Liver (tissue), 3 donors: Measurements from ENCODE around the gene COL15A1.

Experiments
- ATF3 ChIP-seq: IDR thresholded peaks from 2 replicates; pipeline ENCODE4 v1.6.1; 2016; ENCODE audit warnings: antibody characterized with exemption
- CTCF ChIP-seq: fragments of 150-350 bp; IDR thresholded peaks from 2 replicates; pipeline ENCODE4 v1.5.1; 2017; ENCODE audit warnings: improper control_type of control experiment, low read depth, low read length; ENCODE audit not compliant: missing input control
- GABPA ChIP-seq, 2 donors: IDR thresholded peaks in 1 of 2; conservative IDR thresholded peaks in 1 of 2; 2 replicates each; pipeline ENCODE4 v1.6.1; 2016; ENCODE audit warnings: antibody characterized with exemption in 2 of 2, mild to moderate bottlenecking in 1 of 2, moderate library complexity in 1 of 2
- JUND ChIP-seq, 2 donors: IDR thresholded peaks; 2 replicates each; pipeline ENCODE4 v1.6.1; 2016; ENCODE audit warnings: antibody characterized with exemption in 2 of 2
- MAX ChIP-seq: IDR thresholded peaks from 2 replicates; pipeline ENCODE4 v1.6.1; 2016; ENCODE audit warnings: antibody characterized with exemption
- SP1 ChIP-seq: IDR thresholded peaks from 2 replicates; pipeline ENCODE4 v1.6.1; 2018; ENCODE audit warnings: antibody characterized with exemption, mild to moderate bottlenecking
- TAF1 ChIP-seq: conservative IDR thresholded peaks from 2 replicates; pipeline ENCODE4 v1.6.1; 2016; ENCODE audit warnings: antibody characterized with exemption, mild to moderate bottlenecking
- ZBTB33 ChIP-seq: IDR thresholded peaks from 2 replicates; pipeline ENCODE4 v1.6.1; 2016; ENCODE audit warnings: antibody characterized with exemption
- donor health status: healthy.
- donor health status: healthy.

- TF ChIP-seq MAX = no peak
- no peak for TF ChIP-seq ATF3
- no peak for TF ChIP-seq CTCF
- TF ChIP-seq TAF1 = no peak
- no peak for TF ChIP-seq ZBTB33
- TF ChIP-seq GABPA (IDR thresholded peaks at IDR 0.05 in 1 of 2, conservative IDR thresholded peaks at IDR 0.05 in 1 of 2) = no peak
- no peak for TF ChIP-seq JUND (IDR thresholded peaks at IDR 0.05)
- no peak for TF ChIP-seq SP1
Observed at GRCh38 chr9:98944734-98945074, 997 bp downstream of the COL15A1 start.
